ENCODE measurements around the gene RBM47.

Gene RBM47

DNA sequence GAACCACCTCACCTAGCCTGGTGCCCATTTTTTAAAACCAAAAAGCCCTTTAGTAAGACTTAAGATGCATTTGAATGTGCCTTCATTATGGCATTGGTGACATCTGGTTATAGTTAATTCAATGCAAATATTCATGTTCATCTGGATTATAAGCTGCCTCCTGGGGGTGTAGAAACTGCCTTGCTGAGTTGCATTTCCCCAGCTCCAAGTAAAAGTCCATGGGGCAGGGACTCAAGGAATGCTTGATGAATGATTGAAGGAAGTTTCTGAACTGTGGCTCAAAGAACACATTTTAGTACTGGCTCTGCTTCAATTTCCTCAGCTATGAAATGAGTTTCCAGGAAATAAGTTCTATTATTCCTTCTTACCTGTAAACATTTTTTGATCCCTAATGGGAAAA is 18.5 kb upstream of the RBM47 start:
- CTCF ChIA-PET, result no interaction called here
- POLR2A ChIA-PET, result interaction anchor here (0.6 kb wide), 1 partner anchor 54 kb away, joined by 4 read pairs; no protein-coding TSS in a partner anchor
- no peak for TF ChIP-seq ZNF624 (tag by site-specific recombination; IDR thresholded peaks at IDR 0.05)
- TF ChIP-seq, protein P1, sequence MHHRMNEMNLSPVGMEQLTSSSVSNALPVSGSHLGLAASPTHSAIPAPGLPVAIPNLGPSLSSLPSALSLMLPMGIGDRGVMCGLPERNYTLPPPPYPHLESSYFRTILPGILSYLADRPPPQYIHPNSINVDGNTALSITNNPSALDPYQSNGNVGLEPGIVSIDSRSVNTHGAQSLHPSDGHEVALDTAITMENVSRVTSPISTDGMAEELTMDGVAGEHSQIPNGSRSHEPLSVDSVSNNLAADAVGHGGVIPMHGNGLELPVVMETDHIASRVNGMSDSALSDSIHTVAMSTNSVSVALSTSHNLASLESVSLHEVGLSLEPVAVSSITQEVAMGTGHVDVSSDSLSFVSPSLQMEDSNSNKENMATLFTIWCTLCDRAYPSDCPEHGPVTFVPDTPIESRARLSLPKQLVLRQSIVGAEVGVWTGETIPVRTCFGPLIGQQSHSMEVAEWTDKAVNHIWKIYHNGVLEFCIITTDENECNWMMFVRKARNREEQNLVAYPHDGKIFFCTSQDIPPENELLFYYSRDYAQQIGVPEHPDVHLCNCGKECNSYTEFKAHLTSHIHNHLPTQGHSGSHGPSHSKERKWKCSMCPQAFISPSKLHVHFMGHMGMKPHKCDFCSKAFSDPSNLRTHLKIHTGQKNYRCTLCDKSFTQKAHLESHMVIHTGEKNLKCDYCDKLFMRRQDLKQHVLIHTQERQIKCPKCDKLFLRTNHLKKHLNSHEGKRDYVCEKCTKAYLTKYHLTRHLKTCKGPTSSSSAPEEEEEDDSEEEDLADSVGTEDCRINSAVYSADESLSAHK (tag by site-specific recombination; IDR thresholded peaks at IDR 0.05), result peak; percentile 35; the same call in 1 of the 2 replicates

DNA sequence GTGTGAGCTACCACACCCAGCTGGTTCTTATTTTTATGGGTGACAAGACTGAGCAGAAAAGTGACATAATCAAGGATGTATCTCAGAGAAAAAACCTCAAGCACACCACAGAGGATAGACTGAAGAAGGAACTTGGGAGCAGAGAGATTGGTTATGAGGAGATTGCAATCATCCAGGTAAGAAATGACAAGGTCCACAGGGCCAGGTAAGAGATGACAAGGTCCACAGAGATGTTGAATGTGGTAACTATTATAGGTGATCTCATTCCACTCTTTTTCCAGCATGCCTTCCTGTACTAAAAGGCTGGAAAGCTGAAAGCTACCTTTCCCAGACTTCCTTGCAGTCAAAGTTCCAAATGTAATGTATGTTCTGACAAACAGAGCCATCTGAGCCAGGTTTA is 15.9 kb upstream of the RBM47 start:
- Histone ChIP-seq H3K4me1 (ENCODE audit: control insufficient read depth, insufficient read depth, low read length) (no peaks in the 10 kb centered on the region), H3K4me3 (ENCODE audit: low read depth, low read length) (no peak overlapping the region), H3K36me3 (ENCODE audit: control insufficient read depth in 2 of 2, insufficient read depth in 1 of 2, low read length in 2 of 2) (no peaks in the 10 kb centered on the region), H3K9me3 (ENCODE audit: control insufficient read depth, insufficient read depth, low read depth, low read length) (no peaks in the 10 kb centered on the region), H3K27ac (ENCODE audit: extremely low read depth, low read depth, low read length) (no peak overlapping the region)
- ChIA-PET POLR2A (no interaction called here), CTCF (no interaction called here)
- TF ChIP-seq ZNF223 (tag by site-specific recombination; IDR thresholded peaks at IDR 0.05), result no peak
- TF ChIP-seq ZNF624 (tag by site-specific recombination; IDR thresholded peaks at IDR 0.05), result no peak
- no peak for TF ChIP-seq ZSCAN16 (tag by site-specific recombination; IDR thresholded peaks at IDR 0.05)
- TF ChIP-seq, protein P2, sequence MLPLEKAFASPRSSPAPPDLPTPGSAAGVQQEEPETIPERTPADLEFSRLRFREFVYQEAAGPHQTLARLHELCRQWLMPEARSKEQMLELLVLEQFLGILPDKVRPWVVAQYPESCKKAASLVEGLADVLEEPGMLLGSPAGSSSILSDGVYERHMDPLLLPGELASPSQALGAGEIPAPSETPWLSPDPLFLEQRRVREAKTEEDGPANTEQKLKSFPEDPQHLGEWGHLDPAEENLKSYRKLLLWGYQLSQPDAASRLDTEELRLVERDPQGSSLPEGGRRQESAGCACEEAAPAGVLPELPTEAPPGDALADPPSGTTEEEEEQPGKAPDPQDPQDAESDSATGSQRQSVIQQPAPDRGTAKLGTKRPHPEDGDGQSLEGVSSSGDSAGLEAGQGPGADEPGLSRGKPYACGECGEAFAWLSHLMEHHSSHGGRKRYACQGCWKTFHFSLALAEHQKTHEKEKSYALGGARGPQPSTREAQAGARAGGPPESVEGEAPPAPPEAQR (tag by site-specific recombination; IDR thresholded peaks at IDR 0.05), result no peak
- no peak for TF ChIP-seq ZNF10 (tag by site-specific recombination; IDR thresholded peaks at IDR 0.05)
- TF ChIP-seq ZNF561 (tag by site-specific recombination; IDR thresholded peaks at IDR 0.05; ENCODE audit: borderline replicate concordance), result no peak
- TF ChIP-seq ZNF549 (tag by site-specific recombination; IDR thresholded peaks at IDR 0.05), result no peak
- no peak for TF ChIP-seq ZNF274 (IDR thresholded peaks at IDR 0.05; ENCODE audit: low read length)
- no peak for TF ChIP-seq ZNF274 (tag by site-specific recombination; IDR thresholded peaks at IDR 0.05; ENCODE audit: borderline replicate concordance)
- TF ChIP-seq, protein P3, sequence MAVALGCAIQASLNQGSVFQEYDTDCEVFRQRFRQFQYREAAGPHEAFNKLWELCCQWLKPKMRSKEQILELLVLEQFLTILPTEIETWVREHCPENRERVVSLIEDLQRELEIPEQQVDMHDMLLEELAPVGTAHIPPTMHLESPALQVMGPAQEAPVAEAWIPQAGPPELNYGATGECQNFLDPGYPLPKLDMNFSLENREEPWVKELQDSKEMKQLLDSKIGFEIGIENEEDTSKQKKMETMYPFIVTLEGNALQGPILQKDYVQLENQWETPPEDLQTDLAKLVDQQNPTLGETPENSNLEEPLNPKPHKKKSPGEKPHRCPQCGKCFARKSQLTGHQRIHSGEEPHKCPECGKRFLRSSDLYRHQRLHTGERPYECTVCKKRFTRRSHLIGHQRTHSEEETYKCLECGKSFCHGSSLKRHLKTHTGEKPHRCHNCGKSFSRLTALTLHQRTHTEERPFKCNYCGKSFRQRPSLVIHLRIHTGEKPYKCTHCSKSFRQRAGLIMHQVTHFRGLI (tag by site-specific recombination; IDR thresholded peaks at IDR 0.05), result no peak
- no peak for TF ChIP-seq ZIC2 (tag by site-specific recombination; IDR thresholded peaks at IDR 0.05)
- TF ChIP-seq SCRT2 (tag by site-specific recombination; IDR thresholded peaks at IDR 0.05), result no peak

More for the DNA sequence above, 18.5 kb upstream of the RBM47 start:
- H3K27ac ChIP-seq (ENCODE audit: extremely low read depth, low read depth, low read length), result no peak overlapping the region
- no peaks in the 10 kb centered on the region for H3K4me1 ChIP-seq (ENCODE audit: control insufficient read depth, insufficient read depth, low read length)
- H3K36me3 ChIP-seq (ENCODE audit: control insufficient read depth in 2 of 2, insufficient read depth in 1 of 2, low read length in 2 of 2), result no peaks in the 10 kb centered on the region
- H3K9me3 ChIP-seq (ENCODE audit: control insufficient read depth, insufficient read depth, low read depth, low read length), result no peaks in the 10 kb centered on the region
- H3K4me3 ChIP-seq (ENCODE audit: low read depth, low read length), result no peak overlapping the region

DNA sequence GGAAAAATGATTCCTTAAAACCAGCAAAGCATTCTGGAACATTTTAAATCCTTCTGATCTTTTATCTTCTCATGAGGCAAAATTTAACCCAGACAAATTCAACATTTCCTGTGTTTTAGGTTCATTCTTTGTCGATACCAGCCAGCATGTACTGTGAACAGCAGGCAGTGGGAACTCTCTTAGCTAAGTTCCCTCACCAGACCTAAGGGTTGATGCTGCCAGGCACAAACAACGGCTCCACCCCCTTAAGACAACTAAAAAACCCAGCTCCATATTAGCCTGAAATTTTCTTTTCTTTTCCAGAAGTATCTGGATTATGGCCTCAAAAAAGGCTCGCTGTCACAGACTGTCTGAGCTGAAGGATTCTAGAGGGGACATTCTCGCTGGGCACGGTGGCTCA is 2.4 kb upstream of the RBM47 start:
- Histone ChIP-seq H3K36me3 (ENCODE audit: control insufficient read depth in 2 of 2, insufficient read depth in 1 of 2, low read length in 2 of 2) (no peaks in the 10 kb centered on the region), H3K4me1 (ENCODE audit: control insufficient read depth, insufficient read depth, low read length) (peaks cover 3% of the 10 kb centered on the region; the same call in 1 of the 2 replicates), H3K27ac (ENCODE audit: extremely low read depth, low read depth, low read length) (no peak overlapping the region), H3K9me3 (ENCODE audit: control insufficient read depth, insufficient read depth, low read depth, low read length) (no peaks in the 10 kb centered on the region), H3K4me3 (ENCODE audit: low read depth, low read length) (no peak overlapping the region)
- ChIA-PET CTCF (no interaction called here), POLR2A (no interaction called here)
- TF ChIP-seq ZBTB48 (tag by site-specific recombination; IDR thresholded peaks at IDR 0.05) (no peak), ZNF121 (tag by site-specific recombination; IDR thresholded peaks at IDR 0.05) (no peak), ZNF221 (tag by site-specific recombination; IDR thresholded peaks at IDR 0.05; ENCODE audit: borderline replicate concordance) (no peak), ZNF621 (tag by site-specific recombination; IDR thresholded peaks at IDR 0.05) (no peak), ZNF223 (tag by site-specific recombination; IDR thresholded peaks at IDR 0.05) (no peak), EGR2 (tag by site-specific recombination; IDR thresholded peaks at IDR 0.05; ENCODE audit: low read depth) (no peak), SCRT2 (tag by site-specific recombination; IDR thresholded peaks at IDR 0.05) (no peak), HOXA7 (CRISPR knock-in tag; IDR thresholded peaks at IDR 0.05; ENCODE audit: borderline replicate concordance) (no peak)
- TF ChIP-seq, protein P4, sequence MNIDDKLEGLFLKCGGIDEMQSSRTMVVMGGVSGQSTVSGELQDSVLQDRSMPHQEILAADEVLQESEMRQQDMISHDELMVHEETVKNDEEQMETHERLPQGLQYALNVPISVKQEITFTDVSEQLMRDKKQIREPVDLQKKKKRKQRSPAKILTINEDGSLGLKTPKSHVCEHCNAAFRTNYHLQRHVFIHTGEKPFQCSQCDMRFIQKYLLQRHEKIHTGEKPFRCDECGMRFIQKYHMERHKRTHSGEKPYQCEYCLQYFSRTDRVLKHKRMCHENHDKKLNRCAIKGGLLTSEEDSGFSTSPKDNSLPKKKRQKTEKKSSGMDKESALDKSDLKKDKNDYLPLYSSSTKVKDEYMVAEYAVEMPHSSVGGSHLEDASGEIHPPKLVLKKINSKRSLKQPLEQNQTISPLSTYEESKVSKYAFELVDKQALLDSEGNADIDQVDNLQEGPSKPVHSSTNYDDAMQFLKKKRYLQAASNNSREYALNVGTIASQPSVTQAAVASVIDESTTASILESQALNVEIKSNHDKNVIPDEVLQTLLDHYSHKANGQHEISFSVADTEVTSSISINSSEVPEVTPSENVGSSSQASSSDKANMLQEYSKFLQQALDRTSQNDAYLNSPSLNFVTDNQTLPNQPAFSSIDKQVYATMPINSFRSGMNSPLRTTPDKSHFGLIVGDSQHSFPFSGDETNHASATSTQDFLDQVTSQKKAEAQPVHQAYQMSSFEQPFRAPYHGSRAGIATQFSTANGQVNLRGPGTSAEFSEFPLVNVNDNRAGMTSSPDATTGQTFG (tag by site-specific recombination; IDR thresholded peaks at IDR 0.05; ENCODE audit: borderline replicate concordance), result no peak
- TF ChIP-seq, protein P5, sequence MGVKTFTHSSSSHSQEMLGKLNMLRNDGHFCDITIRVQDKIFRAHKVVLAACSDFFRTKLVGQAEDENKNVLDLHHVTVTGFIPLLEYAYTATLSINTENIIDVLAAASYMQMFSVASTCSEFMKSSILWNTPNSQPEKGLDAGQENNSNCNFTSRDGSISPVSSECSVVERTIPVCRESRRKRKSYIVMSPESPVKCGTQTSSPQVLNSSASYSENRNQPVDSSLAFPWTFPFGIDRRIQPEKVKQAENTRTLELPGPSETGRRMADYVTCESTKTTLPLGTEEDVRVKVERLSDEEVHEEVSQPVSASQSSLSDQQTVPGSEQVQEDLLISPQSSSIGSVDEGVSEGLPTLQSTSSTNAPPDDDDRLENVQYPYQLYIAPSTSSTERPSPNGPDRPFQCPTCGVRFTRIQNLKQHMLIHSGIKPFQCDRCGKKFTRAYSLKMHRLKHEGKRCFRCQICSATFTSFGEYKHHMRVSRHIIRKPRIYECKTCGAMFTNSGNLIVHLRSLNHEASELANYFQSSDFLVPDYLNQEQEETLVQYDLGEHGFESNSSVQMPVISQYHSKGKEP (tag by site-specific recombination; IDR thresholded peaks at IDR 0.05), result no peak
- TF ChIP-seq, protein P6, sequence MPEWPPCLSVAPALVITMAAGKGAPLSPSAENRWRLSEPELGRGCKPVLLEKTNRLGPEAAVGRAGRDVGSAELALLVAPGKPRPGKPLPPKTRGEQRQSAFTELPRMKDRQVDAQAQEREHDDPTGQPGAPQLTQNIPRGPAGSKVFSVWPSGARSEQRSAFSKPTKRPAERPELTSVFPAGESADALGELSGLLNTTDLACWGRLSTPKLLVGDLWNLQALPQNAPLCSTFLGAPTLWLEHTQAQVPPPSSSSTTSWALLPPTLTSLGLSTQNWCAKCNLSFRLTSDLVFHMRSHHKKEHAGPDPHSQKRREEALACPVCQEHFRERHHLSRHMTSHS (tag by site-specific recombination; IDR thresholded peaks at IDR 0.05), result no peak
